ENCODE measurements around the gene MTSS2.
A peak's percentile ranks its signal among the peaks of the same experiment; 100 is the strongest.

Gene MTSS2

DNA sequence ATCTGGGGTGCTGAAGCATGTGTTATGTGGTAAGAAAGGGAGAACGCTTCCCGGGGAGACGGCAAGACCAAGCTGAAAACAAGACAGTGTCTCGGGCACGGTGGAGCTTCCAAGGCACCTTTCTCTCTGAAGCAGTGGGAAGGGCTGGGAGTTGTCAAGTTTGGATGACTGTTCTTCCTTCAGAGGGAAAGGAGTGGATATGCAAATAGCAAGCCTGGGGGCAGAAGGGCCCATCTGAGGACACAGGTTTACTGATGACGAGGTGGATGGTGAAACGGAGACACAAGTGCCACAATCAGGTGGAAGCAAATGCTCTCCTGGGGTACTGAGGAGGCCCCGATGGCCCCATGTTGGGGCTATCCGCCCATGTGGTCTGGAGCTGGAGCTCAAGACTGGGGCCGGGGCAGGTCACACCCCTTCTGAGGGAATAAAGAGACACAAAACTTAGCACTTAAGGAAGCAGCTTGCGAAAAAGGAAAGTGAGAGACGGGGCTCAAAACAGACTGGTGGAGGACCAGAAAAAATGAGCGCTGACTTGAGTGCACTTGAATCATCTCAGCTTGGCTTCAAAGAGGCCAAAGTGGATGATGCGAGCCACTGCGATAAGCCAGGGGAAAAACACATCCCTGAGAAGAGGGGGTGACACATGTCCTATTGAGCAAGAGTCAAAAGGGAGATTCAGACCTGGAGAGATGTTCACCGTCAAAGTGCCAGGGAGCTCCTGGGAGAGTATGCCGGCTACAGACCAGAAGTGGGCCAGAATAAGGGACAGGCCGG is 34.8 kb upstream of the MTSS2 start:
- H3K9me3 Mint-ChIP-seq: no peaks in the 10 kb centered on the region
- H3K27me3 Mint-ChIP-seq: no peaks in the 10 kb centered on the region
- ATAC-seq: no peak
- H3K4me3 Mint-ChIP-seq: no peak overlapping the region
- no peak overlapping the region for H3K27ac Mint-ChIP-seq
- no peaks in the 10 kb centered on the region for H3K4me1 Mint-ChIP-seq
- H3K36me3 Mint-ChIP-seq: peaks cover 63% of the 10 kb centered on the region

DNA sequence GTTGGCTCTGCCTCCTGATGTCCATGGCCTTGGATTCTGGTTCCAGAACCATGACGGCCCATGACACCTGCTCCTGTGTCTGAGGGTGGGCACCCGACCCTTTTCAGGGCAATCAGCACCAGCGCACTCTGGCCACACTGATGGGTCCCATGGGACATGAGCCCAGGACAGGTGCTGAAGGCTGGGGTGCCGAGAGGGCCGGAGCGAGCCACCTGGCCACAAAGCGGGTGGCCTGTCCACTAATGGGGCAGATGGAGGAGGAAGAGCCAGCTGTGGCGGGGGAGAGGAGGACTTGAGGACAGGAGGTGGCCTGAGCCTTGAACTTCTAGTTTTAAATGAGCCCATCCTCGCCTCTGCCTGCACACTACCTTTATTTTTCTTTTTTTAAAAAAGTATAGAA is 31.2 kb upstream of the MTSS2 start:
- Mint-ChIP-seq H3K27me3 (no peaks in the 10 kb centered on the region), H3K4me1 (no peaks in the 10 kb centered on the region), H3K4me3 (no peak overlapping the region), H3K36me3 (peaks cover 36% of the 10 kb centered on the region), H3K9me3 (no peaks in the 10 kb centered on the region), H3K27ac (no peak overlapping the region)
- no peak for ATAC-seq

GRCh38 chr16:70715860-70716357 is 30.1 kb upstream of the MTSS2 start:
- Mint-ChIP-seq H3K36me3 (peaks cover 36% of the 10 kb centered on the region), H3K27ac (no peak overlapping the region), H3K27me3 (no peaks in the 10 kb centered on the region), H3K4me1 (no peaks in the 10 kb centered on the region), H3K4me3 (no peak overlapping the region), H3K9me3 (no peaks in the 10 kb centered on the region)
- no peak for ATAC-seq

- Mint-ChIP-seq H3K27ac (no peak overlapping the region), H3K36me3 (peaks cover 35% of the 10 kb centered on the region), H3K4me1 (no peaks in the 10 kb centered on the region), H3K27me3 (no peaks in the 10 kb centered on the region), H3K9me3 (no peaks in the 10 kb centered on the region), H3K4me3 (no peak overlapping the region)
- ATAC-seq: no peak
These were observed 29.4 kb upstream of the MTSS2 start for GRCh38 chr16:70715055-70715858.

- no peaks in the 10 kb centered on the region for H3K9me3 Mint-ChIP-seq
- ATAC-seq: no peak
- no peaks in the 10 kb centered on the region for H3K27me3 Mint-ChIP-seq
- H3K27ac Mint-ChIP-seq: no peak overlapping the region
- no peaks in the 10 kb centered on the region for H3K4me1 Mint-ChIP-seq
- H3K36me3 Mint-ChIP-seq: peaks cover 28% of the 10 kb centered on the region
- H3K4me3 Mint-ChIP-seq: no peak overlapping the region
These were observed 28.8 kb upstream of the MTSS2 start for GRCh38 chr16:70714581-70715054.

DNA sequence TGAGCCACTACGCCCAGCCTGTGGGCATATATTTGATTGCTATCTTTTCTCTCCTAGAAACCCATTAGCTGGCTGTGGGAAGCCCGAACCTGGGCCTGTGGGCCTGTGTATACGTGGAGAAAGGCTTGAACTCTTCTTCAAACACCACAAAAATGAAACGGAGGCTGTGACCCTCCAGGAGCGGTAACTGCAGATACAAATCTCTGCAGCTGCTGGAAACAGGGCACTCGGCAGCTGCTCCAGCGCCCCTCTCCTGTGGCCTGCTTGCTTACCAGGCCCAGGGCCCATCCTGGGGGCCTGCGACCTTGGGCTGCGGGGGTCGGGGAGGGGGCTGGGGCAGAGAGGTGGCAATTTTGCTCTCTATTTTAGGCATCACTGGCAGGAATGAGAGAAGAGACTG is 28.0 kb upstream of the MTSS2 start:
- Mint-ChIP-seq H3K9me3 (no peaks in the 10 kb centered on the region), H3K36me3 (peaks cover 21% of the 10 kb centered on the region), H3K27me3 (no peaks in the 10 kb centered on the region), H3K4me1 (no peaks in the 10 kb centered on the region), H3K4me3 (no peak overlapping the region), H3K27ac (no peak overlapping the region)
- ATAC-seq: no peak

DNA sequence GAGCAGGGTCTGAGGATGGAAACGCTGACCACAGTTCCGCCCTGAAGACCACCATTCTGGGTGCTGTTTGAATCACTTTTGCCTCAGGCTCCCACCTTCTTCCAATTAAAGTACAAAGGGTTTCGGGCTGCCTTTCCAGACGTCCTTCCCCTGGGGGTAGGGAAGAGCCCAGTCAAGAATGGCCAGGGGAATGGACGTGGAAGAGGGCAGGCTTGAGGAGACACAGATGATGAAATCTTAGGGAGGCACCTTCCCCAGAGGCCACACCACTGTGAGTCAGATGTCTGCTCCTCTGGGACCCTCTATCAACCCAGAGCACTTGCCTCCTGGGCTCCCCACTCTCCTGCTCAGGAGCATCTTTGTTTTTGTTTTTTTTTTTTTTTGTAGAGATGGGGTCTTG is 27.5 kb upstream of the MTSS2 start:
- H3K27me3 Mint-ChIP-seq: no peaks in the 10 kb centered on the region
- H3K4me1 Mint-ChIP-seq: no peaks in the 10 kb centered on the region
- H3K4me3 Mint-ChIP-seq: no peak overlapping the region
- peaks cover 26% of the 10 kb centered on the region for H3K36me3 Mint-ChIP-seq
- no peak for ATAC-seq
- H3K9me3 Mint-ChIP-seq: no peaks in the 10 kb centered on the region
- no peak overlapping the region for H3K27ac Mint-ChIP-seq

DNA sequence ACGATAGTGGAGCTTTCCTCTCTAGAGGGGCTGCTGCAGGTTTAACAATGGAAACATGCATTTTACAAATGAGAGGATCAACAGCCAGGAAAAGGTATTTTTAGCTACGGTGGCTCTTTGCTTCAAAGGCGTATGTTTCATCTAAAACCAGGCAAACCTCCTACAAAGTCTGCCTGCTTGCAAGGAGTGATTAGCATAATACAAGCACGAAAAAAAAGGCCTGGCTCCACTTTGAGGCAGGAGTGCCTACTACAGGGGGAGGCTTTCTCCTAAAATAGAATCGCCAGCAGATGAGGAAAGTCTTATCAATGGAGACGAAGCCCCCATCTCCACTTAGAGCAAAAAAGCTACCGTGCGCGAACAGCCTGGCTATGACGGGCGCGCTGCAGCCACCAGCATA is 27.1 kb upstream of the MTSS2 start:
- peaks cover 30% of the 10 kb centered on the region for H3K36me3 Mint-ChIP-seq
- H3K27ac Mint-ChIP-seq: no peak overlapping the region
- H3K4me3 Mint-ChIP-seq: no peak overlapping the region
- ATAC-seq: no peak
- H3K4me1 Mint-ChIP-seq: no peaks in the 10 kb centered on the region
- no peaks in the 10 kb centered on the region for H3K9me3 Mint-ChIP-seq
- no peaks in the 10 kb centered on the region for H3K27me3 Mint-ChIP-seq

- no peaks in the 10 kb centered on the region for H3K27me3 Mint-ChIP-seq
- H3K27ac Mint-ChIP-seq: no peak overlapping the region
- no peak overlapping the region for H3K4me3 Mint-ChIP-seq
- peaks cover 33% of the 10 kb centered on the region for H3K36me3 Mint-ChIP-seq
- no peaks in the 10 kb centered on the region for H3K4me1 Mint-ChIP-seq
- ATAC-seq: no peak
- no peaks in the 10 kb centered on the region for H3K9me3 Mint-ChIP-seq
These were observed 26.5 kb upstream of the MTSS2 start for GRCh38 chr16:70712359-70712758.

DNA sequence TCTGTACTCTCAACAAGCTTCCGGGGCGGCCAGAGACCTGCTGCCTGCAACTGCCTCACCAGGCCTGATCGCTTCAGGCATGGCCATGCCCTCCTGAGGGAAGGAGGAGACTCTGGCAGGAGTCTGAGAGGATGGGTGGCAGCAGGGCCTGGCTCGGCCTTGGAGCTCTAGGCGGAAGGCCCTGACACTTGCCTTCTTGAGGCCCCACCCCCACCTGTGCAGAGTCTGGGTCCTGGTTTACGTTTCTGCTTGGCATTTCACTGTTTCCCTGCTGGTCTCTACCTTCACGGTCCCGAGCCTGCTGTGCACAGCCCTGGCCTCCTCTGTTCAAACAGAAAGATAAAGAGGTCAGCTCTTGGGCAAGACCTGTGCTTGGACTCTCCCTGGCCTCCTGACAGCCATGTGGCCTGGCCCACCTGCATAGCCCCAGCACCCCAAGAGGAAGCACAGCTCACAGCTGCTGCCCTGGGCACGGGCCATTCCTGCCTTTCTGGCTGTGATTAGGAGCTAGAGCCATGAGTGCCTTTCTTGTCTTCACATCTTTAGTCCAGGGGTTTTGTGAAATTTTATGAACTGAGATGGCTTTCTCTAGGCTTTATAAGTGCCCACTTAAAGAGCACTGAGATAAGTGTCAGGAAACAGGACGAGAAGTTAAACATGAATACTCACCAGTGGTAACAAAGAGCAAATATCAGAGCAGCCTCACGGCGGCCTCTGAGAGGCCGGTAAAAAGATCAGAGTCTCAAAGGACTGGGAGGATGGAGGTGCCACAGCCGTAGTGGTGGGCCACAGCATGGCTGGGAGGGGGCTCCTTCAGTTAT is 25.6 kb upstream of the MTSS2 start:
- Mint-ChIP-seq H3K36me3 (peaks cover 33% of the 10 kb centered on the region), H3K4me3 (no peak overlapping the region), H3K27me3 (no peaks in the 10 kb centered on the region), H3K9me3 (no peaks in the 10 kb centered on the region), H3K4me1 (no peaks in the 10 kb centered on the region), H3K27ac (no peak overlapping the region)
- ATAC-seq: peak; percentile 12

DNA sequence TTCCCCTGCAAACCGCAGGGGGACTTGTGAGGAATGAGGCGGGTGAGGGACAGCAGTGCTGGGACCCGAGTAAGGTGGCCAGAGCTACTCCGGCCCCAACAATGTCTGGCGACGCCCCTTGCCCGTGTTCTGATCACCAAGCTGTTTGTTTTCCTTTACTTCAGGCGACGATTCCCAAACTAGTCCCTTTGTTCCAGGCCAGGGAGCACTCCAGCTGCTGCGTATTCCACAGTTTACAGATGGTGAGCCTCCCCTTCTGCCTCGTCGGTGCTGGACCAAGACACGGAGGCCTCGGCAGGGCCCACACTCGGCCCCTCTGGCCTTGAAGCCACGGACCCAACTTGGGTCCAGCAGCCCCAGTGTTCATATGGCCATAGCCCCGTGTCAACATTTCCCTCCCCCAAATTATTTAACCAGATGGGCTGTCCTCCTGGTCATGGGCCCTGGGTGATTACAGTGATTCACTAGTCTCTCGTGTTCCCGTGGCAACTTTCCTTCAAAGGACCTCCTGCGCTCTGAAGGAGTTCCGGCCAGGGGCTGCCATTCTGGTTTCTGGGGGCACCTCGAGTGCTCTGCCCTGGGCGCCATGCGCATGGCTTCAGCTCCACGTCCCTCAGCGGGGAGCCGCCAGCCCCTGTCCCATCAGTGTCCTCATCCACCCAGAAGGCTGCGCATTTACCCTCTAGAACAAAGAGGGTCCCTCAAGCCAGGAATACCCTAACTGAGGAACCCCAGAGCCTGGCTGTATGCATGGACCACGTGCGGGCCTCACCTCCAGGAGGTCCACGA is 24.8 kb upstream of the MTSS2 start:
- Mint-ChIP-seq H3K36me3 (peaks cover 33% of the 10 kb centered on the region), H3K9me3 (no peaks in the 10 kb centered on the region)

GRCh38 chr16:70709942-70710341 is 24.1 kb upstream of the MTSS2 start:
- H3K27ac Mint-ChIP-seq: no peak overlapping the region
- no peaks in the 10 kb centered on the region for H3K4me1 Mint-ChIP-seq
- H3K9me3 Mint-ChIP-seq: no peaks in the 10 kb centered on the region
- no peak for ATAC-seq
- H3K36me3 Mint-ChIP-seq: peaks cover 33% of the 10 kb centered on the region
- no peak overlapping the region for H3K4me3 Mint-ChIP-seq
- H3K27me3 Mint-ChIP-seq: no peaks in the 10 kb centered on the region

More for the DNA sequence above, 24.8 kb upstream of the MTSS2 start:
- Mint-ChIP-seq H3K4me3 (no peak overlapping the region), H3K4me1 (no peaks in the 10 kb centered on the region), H3K27me3 (no peaks in the 10 kb centered on the region), H3K27ac (no peak overlapping the region)
- ATAC-seq: no peak

DNA sequence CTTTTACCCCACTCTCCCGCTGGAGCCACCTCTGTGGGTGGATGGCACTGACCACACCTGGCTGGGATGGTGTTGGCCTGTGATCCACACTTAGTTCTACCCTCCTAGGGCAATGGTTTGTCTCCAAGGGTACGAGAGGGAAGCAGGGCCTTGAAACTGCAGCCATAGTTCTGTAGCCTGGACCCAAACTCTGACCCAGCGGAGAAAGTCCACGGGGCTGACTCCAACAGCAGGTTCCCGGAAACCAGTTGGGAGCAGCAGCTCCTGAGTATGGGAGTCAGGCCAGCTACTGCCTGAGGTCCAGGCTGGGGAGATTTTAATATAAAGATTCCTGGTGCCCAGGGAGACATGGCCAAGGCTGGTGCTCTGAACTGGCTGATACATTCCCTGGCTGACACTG is 23.6 kb upstream of the MTSS2 start:
- Mint-ChIP-seq H3K9me3 (no peaks in the 10 kb centered on the region), H3K36me3 (peaks cover 33% of the 10 kb centered on the region), H3K4me1 (no peaks in the 10 kb centered on the region), H3K27ac (no peak overlapping the region), H3K27me3 (no peaks in the 10 kb centered on the region), H3K4me3 (no peak overlapping the region)
- ATAC-seq: no peak

- no peak overlapping the region for H3K4me3 Mint-ChIP-seq
- no peaks in the 10 kb centered on the region for H3K27me3 Mint-ChIP-seq
- H3K9me3 Mint-ChIP-seq: no peaks in the 10 kb centered on the region
- no peaks in the 10 kb centered on the region for H3K4me1 Mint-ChIP-seq
- no peak overlapping the region for H3K27ac Mint-ChIP-seq
- ATAC-seq: no peak
- peaks cover 33% of the 10 kb centered on the region for H3K36me3 Mint-ChIP-seq
These were observed 22.8 kb upstream of the MTSS2 start for GRCh38 chr16:70708366-70709246.

Data from stimulated activated memory B cell treated with anti-CD40 and anti-IgM and Interleukin-4, amounts not matched to agents 10 μg/mL and 1 μg/mL and 100 μg/mL, for 72 hours (primary cell).